Suprapubic skin (tissue), 4 donors: ENCODE measurements around the gene SLC38A3.

Experiments
- EP300 ChIP-seq: sonication (generic); formaldehyde crosslinking; IDR thresholded peaks from one replicate; pipeline ENCODE4 v1.6.1; 2017; ENCODE audit warnings: antibody characterized with exemption
- POLR2A ChIP-seq, 2 donors: fragments of 450-650 bp; IDR thresholded peaks; one replicate each; pipeline ENCODE4 v1.6.1; 2017; ENCODE audit warnings: antibody characterized with exemption in 2 of 2, mild to moderate bottlenecking in 2 of 2, moderate library complexity in 2 of 2
- POLR2AphosphoS5 ChIP-seq, 3 donors: sonication (generic); formaldehyde crosslinking; IDR thresholded peaks; one replicate each; pipeline ENCODE4 v1.6.1; 2017; ENCODE audit warnings: antibody characterized with exemption in 3 of 3
- TF ChIP-seq, protein P1 (sequence below), 2 donors: fragments of 200-600 bp in 1 of 2; fragments of 450-650 bp in 1 of 2; sonication (generic) in 1 of 2; IDR thresholded peaks; one replicate each; pipeline ENCODE4 v1.5.1; 2016 to 2019; ENCODE audit warnings: antibody characterized with exemption in 2 of 2, mild to moderate bottlenecking in 1 of 2, moderate library complexity in 1 of 2

GRCh38 chr3:50185230-50185629, 19.8 kb upstream of the SLC38A3 start:
- TF ChIP-seq, protein P1, sequence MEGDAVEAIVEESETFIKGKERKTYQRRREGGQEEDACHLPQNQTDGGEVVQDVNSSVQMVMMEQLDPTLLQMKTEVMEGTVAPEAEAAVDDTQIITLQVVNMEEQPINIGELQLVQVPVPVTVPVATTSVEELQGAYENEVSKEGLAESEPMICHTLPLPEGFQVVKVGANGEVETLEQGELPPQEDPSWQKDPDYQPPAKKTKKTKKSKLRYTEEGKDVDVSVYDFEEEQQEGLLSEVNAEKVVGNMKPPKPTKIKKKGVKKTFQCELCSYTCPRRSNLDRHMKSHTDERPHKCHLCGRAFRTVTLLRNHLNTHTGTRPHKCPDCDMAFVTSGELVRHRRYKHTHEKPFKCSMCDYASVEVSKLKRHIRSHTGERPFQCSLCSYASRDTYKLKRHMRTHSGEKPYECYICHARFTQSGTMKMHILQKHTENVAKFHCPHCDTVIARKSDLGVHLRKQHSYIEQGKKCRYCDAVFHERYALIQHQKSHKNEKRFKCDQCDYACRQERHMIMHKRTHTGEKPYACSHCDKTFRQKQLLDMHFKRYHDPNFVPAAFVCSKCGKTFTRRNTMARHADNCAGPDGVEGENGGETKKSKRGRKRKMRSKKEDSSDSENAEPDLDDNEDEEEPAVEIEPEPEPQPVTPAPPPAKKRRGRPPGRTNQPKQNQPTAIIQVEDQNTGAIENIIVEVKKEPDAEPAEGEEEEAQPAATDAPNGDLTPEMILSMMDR (IDR thresholded peaks at IDR 0.05) = no peak
- TF ChIP-seq POLR2A (IDR thresholded peaks at IDR 0.05) = no peak
- TF ChIP-seq EP300 = no peak
- TF ChIP-seq POLR2AphosphoS5 (IDR thresholded peaks at IDR 0.05) = no peak
